NCI-H1105 (cell line): ENCODE measurements around the gene ZNF490.
A peak's percentile ranks its signal among the peaks of the same experiment; 100 is the strongest.
"Not testable (repeated sequence)": the region's sequence is repeated elsewhere in the genome, so short reads cannot be mapped to it uniquely, and the experiment has no call there.

Experiments
- DNase-seq: peaks from one replicate; lab custom pipeline; 2025; lab: John Stamatoyannopoulos, UW

Gene ZNF490

DNA sequence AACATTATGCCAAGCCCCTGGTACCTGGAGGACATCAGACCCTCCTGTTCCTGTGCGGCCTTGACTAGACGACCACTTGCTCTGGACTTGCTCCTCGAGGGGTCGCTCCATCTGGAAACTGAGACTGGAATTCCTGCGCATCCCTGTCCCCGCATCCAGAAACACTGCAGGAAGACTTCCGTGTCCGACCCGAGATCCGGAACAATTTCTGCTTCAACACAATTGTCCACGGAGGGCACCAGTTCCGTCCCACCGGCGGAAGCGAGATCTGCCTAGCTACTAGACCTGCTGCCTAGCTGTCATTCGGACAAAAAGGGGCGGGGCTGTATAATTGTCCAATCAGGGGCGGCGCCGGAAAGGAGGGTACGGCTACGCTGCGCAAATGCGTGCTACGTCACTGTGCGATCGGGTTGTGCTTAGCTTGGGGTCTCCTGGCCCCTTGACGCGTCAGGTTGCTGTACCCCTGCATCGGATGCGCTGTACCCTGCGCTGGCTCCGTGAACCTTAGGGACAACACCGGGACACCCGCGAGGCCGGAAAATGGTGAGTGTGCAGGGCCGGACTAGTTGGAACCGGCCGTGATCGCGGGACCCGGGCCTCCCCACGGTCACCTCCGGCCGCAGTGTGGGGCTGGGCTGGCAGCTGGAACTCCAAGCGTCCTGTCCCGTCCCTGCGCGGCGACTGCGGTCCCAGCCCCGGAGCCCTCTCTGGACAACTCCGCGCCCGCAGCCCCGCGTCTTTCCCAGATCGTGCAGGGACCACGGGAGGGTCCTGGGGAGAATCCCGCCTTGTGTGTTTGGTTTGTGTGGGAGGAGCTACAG, at the start of gene ZNF490, which contains the start of gene ZNF791:
TSS of gene ZNF490 (minus strand) at position 274 of the 821 bp plus-strand sequence. CDS start at position 141, 133 bp downstream.
TSS of gene ZNF791 (plus strand) at position 381 of the 821 bp plus-strand sequence. CDS start at position 541, 160 bp downstream.
- peak; percentile 97 for DNase-seq

GRCh38 chr19:12657966-12658365, 47.4 kb upstream of the ZNF490 start:
- DNase-seq, result no peak

DNA sequence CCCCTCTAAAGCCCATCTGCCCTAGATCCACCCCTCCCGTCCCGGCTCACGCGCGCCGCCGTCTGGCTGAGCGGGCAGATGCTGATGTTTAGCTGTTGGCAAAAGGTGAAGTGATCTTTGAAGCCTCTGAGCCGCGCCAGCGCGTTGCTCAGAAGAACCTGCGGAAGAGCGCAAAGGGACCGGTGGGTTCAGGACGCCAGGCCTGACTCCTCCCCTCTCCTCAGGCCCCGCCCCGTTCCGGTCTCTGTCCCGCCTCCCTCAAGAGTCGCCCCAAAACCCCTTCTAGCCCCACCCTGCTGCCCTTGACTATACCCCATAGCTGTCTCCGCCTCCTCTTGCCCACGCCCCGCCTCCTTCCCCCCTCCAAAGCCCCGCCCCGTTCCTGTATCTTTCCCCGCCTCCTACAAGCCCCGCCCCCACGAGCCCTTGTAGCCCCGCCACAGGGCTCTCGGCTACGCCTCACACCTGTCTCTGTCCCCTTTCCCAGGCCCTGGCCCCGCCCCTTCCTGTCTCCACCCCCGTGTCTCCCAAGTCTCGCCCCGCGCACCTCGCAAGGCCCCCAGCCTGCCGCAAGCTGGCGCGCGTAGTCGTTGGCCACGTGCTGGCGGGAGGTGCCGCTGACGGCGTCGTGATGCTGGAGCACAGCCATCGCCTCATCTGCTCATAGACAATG, 46.4 kb upstream of the ZNF490 start:
- DNase-seq, result no peak

- no peak for DNase-seq
These were observed 44.9 kb upstream of the ZNF490 start for GRCh38 chr19:12655546-12655945.

DNA sequence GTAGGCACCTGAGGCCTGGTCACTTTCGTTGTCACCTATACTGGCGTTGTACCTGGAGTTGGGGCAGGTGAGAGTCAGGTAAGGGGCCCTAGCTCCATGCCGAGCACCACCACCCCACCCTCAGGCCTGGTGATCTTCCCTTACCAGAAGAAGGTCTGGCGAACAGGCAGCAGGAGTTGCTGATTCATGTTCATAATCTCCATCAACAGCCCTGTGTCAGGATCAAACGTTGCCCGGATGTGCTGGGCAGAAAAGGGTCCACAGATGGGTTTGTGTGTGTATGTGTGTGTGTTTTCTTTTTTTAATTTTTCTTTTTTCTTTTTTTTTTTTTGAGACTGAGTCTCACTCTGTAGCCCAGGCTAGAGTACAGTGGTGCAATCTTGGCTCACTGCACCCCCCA, 41.6 kb upstream of the ZNF490 start:
- no peak for DNase-seq

- no peak for DNase-seq
These were observed 39.3 kb upstream of the ZNF490 start for GRCh38 chr19:12649941-12650340.

DNA sequence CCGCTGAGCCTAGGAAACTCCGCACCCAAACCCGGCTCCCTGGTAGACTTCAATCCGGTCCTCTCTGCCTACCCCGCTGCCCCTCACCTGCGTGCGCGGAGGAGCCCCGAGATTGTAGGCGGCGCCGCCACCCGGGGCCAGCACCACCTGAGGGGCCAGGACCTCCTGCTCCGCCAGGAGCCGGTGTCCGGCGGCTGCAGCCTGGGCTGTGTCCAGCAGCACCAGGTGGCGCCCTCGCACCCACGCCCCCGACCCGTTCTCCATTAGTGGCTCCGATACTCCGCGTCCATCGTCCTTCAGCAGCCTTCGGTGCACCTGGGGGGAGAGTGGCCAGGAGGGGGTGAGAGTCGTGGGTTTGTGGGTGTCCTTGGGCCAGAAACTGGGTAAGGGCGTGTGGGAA, 37.5 kb upstream of the ZNF490 start:
- peak; percentile 10 for DNase-seq

DNA sequence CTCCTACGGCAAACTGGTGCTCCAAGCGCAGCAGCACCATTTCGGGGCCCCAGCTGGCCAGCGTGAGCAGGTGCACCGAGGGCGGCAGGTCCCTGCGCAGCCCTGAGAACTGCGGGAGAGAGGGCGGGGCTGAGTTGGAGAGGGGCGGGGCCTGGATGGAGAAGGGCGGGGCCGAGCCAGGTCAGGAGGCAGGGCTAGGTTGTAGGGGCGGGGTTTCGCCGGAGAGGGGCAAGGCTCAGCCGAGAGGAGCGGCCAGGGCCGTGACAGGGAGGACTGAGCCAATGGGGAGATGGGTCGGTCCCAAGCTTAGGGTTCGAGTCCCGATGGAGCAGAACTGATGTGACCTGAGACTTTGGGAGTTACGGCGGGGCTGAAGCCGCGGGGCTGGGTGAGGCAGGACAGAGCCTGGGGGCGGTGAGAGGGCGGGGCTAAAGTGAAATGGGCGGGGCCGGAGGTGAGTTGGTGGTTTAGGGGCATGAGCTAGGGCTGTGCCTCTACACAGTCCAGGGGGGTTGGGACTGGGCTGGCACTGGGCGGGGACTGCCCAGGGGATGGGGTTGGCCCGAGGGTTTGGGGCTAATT, 37.0 kb upstream of the ZNF490 start:
- peak; percentile 85 for DNase-seq

GRCh38 chr19:12647047-12647446, 36.4 kb upstream of the ZNF490 start:
- peak; percentile 37 for DNase-seq

DNA sequence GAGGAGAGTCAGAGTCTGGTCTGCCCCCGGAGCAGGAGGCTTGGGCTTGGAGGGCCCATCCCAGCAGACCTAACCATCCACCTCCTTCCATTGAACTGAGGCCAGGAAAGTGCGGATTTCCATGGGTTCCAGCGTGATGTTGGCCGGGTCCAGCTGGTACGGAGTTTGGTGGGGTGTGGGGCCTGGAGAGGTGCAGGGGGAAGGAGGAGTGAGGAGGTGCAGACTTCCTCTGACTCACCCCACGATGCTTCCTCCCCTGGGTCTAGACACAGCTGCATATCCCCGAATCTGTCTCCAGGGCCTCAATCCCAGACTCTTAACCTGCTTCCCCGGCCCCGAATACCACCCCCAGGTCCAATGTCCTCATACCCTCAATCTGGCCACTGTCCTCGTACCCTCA, 35.9 kb upstream of the ZNF490 start:
- DNase-seq, result no peak

- DNase-seq, result not testable (repeated sequence)
These were observed 33.1 kb upstream of the ZNF490 start for GRCh38 chr19:12643716-12644115.

DNA sequence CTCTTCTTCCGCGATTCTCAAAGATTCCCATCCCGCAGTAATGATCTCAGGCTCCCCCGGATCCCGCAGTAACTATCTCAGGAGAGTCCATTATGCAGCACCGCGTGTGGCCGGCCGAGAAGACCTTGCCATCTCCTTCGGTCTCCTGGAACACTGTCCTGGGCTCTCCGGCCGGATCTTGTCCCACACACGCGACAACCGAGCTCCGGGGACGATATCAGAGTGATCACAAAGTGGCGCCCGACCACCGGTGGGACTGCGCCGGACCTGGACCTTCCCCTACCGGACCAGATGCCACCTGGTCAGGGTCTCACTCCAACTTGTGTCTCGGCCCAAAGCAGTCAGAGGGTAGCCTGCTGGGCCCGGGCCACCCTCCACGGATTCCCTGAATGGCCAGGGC, 31.9 kb upstream of the ZNF490 start:
- no peak for DNase-seq

DNA sequence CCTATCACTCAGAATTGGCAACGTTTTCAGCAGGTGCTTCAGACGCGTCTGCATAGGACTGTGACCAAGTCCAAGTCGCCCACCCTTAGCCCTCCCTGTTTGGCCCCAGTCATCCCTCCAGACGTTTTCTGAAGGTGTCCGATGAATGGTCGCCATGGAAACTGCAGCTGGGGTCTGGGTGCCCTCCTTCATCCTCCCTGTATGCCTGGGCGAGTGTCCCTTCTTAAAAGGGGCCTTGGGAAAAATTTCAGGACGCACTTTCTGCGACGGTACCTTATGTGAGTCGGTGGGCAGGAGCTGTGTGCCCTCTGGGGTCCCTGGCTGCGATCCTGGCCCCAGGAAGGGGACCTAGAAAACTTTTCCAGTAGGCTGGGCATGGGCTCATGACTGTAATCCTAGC, 30.8 kb upstream of the ZNF490 start:
- DNase-seq, result no peak

DNA sequence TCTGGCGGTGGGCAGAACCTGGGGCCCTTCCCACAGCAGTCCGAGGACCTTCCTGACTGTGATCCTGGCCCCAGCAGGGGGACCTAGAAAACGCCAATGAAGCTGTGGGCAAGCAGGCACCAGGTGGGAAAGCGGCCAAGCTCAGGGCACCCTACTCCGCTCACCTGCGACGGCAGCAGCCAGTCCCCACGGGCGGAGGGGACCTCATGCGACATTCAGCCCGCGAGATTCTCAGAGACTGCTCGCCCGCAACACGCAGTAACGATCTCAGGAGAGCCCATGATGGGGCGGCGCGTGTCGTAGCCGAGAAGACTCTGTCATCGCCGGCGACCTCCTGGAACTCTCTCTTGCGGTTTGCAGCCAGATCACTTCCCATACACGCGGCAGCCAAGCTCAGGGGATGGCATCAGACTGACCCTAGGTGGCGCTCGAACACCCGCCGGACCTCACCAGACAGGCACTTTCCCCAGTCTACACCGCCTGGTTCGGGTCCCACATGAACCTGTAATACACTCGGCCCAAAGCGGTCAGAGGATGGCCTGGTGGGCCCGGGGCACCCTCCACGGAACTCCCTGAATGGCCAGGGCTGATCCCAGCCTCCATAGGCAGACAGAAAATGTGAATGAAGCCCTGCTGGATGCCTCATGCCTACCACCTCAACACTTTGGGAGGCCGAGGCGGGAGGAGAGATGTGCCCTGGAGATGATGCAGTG, 29.4 kb upstream of the ZNF490 start:
- DNase-seq, result peak; percentile 26

DNA sequence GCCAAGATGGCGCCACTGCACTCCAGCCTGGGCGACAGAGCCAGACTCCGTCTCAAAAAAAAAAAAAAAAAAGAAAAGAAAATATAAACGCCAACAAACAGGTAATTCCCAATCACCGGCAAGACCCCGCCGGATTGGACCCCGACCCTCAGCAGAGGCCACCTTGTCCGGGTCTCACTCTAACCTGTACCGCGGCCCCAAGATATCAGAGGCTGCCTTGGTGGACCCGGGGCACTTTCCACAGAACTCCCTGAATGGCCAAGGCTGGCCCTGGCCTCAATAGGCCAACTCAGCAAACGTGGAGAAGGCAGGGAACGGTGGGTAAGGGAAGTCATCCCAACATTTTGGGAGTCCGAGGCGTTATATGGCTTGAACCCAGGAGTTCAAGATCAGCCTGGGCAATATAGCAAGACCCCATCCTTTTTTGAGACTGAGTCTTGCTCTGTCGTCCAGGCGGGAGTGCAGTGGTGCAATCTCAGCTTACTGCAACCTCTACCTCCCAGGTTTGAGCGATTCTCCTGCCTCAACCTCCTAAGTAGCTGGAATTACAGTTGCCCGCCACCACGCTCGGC, 28.1 kb upstream of the ZNF490 start:
- DNase-seq, result no peak

- no peak for DNase-seq
These were observed 26.0 kb upstream of the ZNF490 start for GRCh38 chr19:12636631-12637030.

GRCh38 chr19:12629215-12629614, 18.6 kb upstream of the ZNF490 start:
- DNase-seq, result no peak

- no peak for DNase-seq
These were observed 17.7 kb upstream of the ZNF490 start for GRCh38 chr19:12628040-12629022.

DNA sequence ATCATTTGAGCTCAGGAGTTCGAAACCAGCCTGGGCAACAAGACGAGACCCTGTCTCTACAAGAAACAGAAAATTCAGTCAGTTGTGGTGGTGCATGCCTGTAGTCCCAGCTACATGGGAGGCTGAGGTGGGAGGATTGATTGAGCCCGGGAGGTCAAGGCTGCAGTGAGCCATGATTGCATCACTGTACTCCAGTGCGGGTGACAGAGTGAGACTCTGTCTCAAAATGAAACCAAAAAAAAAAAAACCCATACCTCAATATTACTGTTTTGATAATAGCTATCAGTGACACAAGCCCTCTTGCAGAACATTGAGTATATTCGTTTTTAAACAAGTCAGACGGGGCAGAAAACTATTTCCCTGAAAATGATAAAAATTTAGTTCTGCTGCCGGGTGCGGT, 16.3 kb upstream of the ZNF490 start:
- DNase-seq, result no peak

DNA sequence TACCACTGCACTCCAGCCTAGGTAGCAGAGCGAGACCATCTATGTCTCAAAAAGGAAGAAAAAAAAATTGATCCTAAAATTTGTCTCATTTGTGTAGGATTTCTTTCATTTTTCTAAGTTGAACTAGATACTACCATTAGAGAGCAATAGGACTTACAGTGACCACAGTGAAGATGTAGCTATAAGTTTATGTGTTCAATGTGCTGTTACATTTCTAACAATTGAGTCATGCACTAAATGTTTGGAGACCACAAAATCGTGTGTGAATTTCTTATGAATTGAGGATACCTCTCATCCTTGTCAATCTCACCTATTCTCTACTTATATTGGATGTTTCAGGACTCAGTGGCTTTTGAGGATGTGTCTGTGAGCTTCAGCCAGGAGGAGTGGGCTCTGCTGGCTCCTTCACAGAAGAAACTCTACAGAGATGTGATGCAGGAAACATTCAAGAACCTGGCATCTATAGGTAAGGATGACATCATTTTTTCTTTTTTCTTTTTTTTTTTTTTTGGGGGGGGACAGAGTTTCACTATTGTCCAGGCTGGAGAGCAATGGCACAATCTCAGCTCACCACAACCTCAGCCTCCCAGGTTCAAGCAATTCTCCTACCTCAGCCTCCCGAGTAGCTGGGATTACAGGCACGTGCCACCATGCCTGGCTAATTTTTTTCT, 12.9 kb upstream of the ZNF490 start:
- no peak for DNase-seq
